SHP77 (cell line): ENCODE measurements around the gene PDLIM7.
"Not testable (repeated sequence)": the region's sequence is repeated elsewhere in the genome, so short reads cannot be mapped to it uniquely, and the experiment has no call there.

Experiments used
- DNase-seq, 2 experiments: peaks; one replicate each; lab custom pipeline; 2025; lab: John Stamatoyannopoulos, UW

The PDLIM7 gene

GRCh38 chr5:177497292-177498012, at the start of gene PDLIM7:
Gene PDLIM7 (minus strand): TSS chr5:177497604. CDS start chr5:177496512, 1,092 bp downstream.
- peak; percentile 88 to 91 for DNase-seq

GRCh38 chr5:177546258-177546741, 48.9 kb upstream of the PDLIM7 start:
- no peak for DNase-seq

DNA sequence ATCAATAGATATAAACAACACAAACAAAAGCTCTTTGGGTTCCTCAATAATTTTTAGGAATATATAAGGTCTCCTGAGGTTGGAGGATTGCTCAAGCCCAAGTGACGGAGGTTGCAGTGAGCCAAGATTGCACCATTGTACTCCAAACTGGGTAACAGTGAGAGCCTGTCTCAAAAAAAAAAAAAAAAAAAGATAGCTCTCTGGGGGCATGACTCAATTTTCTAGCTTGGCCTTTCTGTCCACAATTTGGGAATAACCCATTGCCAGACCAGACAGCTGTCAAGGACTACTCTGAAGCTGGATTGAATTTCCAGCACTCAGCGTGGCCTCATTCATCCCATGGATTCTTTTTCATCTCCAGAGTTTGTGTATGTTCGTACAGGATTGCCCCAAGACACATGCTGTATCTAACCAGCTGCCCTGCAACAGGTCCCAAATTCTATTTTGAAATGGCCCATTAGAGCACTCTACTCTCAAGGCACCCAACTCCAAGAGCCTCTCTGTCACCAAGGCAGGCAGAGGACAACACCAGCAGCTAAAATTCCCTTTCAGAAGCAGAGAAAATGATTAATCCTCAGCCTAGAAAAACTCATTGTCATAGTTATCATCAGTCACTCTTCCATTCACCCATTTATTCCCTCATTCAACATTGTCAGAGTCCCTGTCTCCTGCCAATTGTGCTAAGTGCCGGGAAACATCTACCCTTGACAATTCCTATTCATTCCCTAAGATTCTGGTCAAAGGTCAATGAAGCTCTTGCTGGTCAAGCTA, 48.3 kb upstream of the PDLIM7 start:
- DNase-seq = no peak

- no peak for DNase-seq
Measured at GRCh38 chr5:177542816-177543465, 45.5 kb upstream of the PDLIM7 start.

DNA sequence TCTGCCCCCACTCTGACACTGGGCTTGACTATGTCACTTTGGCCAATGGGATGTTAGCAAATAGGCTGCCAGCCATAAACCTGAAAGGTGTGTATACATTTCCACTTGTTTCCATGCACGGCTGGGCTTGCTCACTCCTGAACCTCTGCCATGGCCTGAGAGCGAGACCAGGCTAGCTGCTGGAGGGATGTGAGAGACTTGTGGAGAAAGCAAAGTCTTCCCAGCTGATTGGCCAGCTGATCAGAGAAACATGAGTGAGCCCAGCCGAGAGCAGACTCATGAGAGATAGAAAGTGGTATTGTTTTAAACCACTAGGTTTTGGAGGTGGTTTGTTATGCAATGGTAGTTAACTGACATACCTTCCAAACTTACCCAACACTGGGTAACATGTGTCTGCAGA, 43.0 kb upstream of the PDLIM7 start:
- DNase-seq = no peak

DNA sequence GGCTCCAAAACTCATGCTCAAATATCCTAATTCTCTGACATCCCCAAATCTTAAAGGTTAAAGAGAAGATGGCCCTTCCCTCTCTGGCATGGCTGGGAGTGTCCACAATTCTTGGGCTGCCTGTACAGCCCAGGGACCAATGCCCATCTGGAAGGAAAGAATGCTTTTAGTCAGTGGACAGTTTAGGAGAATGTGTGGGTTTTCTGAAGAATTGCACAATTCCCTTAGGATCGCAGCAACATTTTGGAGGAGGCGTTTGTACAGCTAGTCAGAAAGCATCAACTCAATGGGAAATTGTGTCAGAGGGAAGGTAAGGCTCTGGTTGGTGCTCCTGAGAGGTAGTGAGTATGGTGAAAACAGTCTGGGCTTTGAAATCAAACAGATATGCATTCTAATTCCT, 42.0 kb upstream of the PDLIM7 start:
- no peak for DNase-seq

DNA sequence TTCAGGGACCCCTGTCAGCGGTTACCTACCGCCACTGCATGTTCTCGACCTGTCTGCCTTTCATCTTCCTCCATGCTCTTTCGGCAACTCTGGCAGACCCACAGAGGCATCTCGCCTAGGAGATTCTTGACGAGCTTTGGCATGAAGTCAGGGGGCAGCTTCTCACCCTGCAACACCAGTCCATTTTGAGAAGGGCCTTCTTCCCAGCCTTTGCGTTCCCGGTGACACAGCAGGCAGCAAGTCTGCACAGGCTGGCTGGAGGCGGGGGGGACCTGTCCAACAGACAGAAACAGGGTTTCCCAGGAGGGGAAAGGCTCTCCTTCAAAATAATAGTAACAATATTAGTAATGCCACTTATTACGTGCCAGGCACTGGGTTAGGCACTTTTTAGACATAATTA, 41.5 kb upstream of the PDLIM7 start:
- DNase-seq = no peak

DNA sequence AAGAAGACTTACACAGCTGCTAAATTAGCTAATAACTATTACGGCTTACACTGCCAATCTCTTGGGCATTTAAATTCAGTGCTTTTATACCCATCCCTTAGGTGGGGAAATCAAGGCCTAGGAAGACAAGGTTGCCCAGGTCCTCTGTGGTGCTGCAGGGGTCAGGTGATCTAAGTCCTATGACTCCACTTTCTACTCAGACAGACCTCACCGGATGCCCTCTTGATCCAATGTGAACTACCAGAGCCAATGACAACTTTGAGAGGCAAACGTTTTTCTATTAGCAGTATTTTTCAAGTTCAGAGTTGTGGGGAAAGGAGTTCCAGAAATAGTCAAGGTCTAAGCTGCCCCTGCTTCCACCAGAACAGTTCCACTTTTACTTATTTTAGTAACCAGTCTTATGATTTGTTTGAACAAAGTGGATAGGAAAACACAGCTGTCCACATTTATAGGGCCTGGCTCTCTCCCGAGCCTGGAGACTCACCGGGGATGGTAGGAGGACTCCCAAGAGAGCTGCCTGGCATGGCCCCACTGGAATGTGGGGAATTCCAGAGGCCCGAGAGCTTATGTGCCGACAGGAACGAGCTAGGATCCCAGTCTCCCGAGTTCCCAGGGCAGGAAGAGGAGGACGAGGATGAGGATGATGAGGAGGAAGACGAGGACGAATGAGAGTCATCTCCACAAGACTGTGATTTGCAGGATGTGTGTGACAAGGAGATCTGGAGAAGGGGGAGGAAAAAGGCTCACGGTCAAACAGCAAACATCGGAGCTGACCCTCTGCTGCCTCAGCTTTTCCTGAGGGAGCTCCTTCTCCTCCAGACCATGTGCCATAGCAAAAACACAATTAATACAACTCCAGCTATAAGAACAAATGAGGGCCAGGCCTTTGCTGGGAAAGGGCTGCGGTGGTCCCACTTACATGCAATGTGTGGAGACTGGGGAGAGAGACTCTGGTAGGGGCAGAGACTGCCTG, 40.3 kb upstream of the PDLIM7 start:
- peak in 1 of 2 experiments; percentile 25 for DNase-seq

DNA sequence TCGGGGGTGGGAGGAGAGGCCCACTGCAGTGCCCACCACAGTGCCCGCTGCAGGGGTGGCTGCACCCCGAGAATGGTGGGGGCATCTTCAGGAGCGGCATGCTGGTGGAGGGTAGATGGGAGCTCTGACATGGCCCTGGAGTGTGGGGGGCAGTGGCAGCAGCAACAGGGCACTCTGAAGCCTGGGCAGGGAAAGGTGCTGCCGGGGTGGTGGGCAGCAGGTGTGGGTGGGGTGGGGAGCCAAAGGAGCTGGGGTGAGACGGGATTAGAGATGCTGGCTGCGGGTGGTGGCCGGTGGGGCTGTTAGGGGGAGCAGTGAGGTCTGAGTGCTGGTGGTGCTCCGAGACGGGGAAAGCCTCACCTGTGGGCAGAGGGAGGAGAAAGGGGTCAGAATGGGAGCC, 39.0 kb upstream of the PDLIM7 start:
- no peak for DNase-seq

- DNase-seq = no peak
Measured at GRCh38 chr5:177535125-177535524, 37.7 kb upstream of the PDLIM7 start.

DNA sequence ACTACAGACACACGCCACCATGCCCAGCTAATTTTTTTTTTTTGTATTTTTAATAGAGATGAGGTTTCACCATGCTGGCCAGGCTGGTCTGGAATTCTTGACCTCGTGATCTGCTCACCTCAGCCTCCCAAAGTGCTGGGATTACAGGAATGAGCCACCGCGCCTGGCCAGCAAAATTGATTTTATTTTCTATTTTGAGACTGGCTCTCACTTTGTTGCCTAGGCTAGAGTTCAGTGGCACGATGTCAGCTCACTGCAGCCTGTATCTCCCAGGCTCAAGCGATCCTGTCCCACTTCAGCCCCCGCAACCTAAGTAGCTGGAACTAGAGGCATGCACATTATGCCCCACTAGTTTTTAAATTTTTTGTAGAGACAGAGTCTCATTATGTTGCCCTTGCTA, 37.0 kb upstream of the PDLIM7 start:
- DNase-seq = not testable (repeated sequence)

DNA sequence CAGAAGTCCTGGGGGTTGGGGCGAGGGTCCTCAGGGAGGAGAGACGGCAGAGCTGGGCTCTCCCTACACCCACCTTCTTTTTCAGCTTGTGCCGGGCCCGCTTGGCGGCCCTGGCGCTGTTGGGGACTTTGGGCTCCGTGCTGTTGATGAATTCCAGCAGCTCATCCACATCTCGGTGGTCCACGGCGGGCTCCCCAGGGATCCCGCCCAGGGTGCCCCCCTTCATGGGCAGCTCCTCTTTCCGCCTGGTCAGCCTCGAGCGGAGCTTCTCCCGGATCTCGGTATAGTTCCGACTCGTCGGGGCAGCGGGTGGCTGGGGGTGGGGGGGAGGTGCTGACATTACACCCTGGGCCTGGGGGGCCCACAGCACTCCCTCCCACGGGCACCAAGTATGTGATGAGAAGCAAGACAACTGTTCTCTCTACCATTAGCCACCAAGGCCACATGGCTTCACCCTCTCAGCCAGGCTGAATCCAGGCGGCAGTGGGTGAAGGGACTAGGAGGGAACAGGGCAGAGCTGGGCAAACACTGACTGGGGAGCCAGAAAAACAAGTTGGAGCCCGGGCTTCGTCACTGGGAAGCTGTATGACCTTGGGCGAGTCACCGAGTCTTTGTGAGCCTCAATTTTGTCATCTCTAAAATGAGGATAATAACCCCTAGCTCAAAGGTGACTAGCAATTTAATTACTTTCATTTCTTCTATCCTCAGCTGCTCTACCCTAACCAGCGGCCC, 34.0 kb upstream of the PDLIM7 start:
- no peak for DNase-seq

DNA sequence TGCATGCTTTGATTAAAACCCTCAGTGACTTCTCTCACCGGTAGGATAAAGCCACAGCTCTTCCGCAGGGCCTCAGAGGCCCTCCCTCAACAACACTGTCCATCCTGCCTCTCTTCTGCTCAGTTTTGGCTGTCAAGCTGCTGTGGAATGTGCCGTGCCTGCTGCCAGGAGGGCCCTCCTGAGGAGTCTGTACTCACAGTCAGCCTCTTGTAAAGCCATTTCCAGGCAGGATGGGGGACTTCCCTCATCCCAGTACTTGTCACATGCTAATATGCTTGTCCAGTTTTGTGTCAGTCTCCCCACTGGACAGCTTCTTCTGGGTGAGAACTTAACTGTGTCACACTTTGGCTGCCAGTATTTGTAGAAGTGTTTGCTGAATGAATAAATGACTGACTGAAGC, 33.2 kb upstream of the PDLIM7 start:
- no peak for DNase-seq

- DNase-seq = no peak
Measured at GRCh38 chr5:177529247-177530203, 32.1 kb upstream of the PDLIM7 start.

GRCh38 chr5:177528631-177529030, 31.2 kb upstream of the PDLIM7 start:
- DNase-seq = no peak

GRCh38 chr5:177527595-177527994, 30.2 kb upstream of the PDLIM7 start:
- DNase-seq = no peak

GRCh38 chr5:177526791-177527190, 29.4 kb upstream of the PDLIM7 start:
- DNase-seq = no peak

GRCh38 chr5:177526191-177526590, 28.8 kb upstream of the PDLIM7 start:
- no peak for DNase-seq

- DNase-seq = no peak
Measured at GRCh38 chr5:177524941-177525655, 27.7 kb upstream of the PDLIM7 start.
